ENCODE measurements around the gene NAPEPLD.
"Not testable (repeated sequence)": the region's sequence is repeated elsewhere in the genome, so short reads cannot be mapped to it uniquely, and the experiment has no call there.

NAPEPLD gene

GRCh38 chr7:103144754-103145153 is 4.1 kb downstream of the NAPEPLD start:
- not testable (repeated sequence) for DNase-seq (ENCODE audit: low read depth in 2 of 2)

DNA sequence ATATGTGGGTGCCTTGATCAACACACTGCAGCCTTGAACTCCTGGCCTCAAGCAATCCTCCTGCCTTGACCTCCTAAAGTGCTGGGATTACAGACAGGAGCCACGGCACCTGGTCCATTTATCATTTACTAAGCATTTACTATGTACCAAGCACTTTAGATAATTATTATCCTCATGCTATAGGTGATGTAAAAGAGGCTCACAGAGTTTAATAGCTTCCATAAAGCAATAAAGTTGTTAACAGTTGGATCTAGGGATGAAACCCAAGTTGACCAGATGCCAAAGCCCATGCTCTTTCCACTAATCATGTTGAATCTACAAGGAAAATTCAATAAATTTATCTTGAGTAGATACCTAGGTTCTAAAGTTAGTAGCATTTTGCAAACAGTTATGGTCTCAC is 5.0 kb downstream of the NAPEPLD start:
- DNase-seq (ENCODE audit: low read depth in 2 of 2), result no peak

- no peak for DNase-seq (ENCODE audit: low read depth in 2 of 2)
These were observed 6.4 kb downstream of the NAPEPLD start for GRCh38 chr7:103142494-103142893.

DNA sequence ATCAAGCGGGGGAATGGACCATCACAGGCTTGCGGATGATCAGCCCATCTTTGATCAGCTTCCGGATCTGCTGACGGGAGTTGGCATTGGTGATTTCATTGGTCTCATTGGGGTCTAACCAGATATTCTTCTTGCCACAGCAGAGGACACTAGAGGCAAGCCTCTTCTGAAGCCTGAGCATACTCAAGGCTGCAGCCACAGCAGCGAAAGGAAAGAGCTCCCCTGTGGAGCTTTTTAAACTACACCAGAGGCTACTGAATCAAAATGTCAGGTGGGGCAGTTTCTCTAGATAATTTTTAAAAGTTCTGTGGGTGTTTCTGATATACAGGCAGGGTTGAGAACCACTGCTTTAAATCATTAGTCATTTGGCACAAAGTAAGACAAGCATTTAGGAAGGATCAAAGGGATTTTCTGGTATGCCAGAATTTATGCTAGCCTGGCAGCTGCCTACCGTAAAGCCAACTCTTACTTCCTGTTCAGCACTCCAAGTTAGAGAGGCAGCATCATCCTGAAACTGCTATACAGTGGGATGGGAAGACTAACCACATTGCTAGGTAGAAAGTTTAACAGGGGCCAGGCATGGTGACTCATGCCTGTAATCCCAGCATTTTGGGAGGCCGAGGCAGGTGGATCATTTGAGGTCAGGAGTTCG is 7.0 kb downstream of the NAPEPLD start:
- no peak for DNase-seq (ENCODE audit: low read depth in 2 of 2)

GRCh38 chr7:103140685-103141084 is 8.2 kb downstream of the NAPEPLD start:
- DNase-seq (ENCODE audit: low read depth in 2 of 2), result no peak

DNA sequence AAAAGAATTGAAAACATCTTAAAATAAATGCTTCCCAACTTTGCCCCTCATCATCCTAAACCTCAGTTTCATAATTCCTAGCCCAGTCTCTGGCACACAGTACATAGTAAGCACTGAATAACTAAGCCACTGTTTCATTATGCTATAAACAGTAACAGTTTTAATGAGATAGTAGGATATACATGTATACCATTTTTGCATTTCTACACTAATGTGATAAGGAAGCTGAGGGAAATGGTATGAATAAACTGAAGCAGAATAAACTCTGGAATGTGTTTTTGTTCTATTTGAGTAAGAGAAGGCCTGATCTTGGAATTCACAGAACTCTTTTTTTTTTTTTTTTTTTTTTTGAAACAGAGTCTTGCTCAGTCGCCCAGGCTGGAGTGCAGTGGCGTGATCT is 8.8 kb downstream of the NAPEPLD start:
- DNase-seq (ENCODE audit: low read depth in 2 of 2), result no peak

GRCh38 chr7:103134836-103135554 is 13.9 kb downstream of the NAPEPLD start:
- no peak for DNase-seq (ENCODE audit: low read depth in 2 of 2)

- no peak for DNase-seq (ENCODE audit: low read depth in 2 of 2)
These were observed 15.8 kb downstream of the NAPEPLD start for GRCh38 chr7:103132995-103133688.

DNA sequence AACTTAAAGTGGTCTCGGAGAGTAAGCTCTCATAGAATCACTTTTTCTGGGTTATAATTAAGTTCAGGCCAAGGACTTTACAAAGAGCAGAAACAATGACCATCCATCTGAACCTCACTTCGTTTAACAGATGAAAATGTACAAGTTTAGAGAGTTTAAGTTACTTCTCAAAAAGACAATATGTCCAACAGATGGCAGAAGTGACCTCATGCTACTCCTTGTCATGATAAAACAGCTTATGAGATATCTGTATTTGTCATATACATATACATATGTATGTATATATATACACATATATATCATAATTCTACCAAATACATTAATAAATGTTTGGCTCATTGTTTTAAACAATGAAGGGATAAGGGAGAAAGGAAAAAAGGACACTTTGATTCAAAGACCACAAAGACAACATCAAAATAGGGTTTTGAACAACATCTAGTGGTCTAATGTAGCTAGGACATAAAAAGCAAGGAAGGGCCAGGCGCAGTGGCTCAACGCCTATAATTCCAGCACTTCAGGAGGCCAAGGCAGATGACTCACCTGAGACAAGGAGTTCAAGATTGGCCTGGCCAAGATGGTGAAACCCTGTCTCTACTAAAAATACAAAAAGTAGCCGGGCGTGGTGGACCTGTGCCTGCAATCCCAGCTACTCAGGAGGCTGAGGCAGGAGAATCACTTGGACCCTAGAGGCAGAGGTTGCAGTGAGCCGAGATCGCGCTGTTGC is 17.8 kb downstream of the NAPEPLD start:
- DNase-seq (ENCODE audit: low read depth in 2 of 2), result no peak

DNA sequence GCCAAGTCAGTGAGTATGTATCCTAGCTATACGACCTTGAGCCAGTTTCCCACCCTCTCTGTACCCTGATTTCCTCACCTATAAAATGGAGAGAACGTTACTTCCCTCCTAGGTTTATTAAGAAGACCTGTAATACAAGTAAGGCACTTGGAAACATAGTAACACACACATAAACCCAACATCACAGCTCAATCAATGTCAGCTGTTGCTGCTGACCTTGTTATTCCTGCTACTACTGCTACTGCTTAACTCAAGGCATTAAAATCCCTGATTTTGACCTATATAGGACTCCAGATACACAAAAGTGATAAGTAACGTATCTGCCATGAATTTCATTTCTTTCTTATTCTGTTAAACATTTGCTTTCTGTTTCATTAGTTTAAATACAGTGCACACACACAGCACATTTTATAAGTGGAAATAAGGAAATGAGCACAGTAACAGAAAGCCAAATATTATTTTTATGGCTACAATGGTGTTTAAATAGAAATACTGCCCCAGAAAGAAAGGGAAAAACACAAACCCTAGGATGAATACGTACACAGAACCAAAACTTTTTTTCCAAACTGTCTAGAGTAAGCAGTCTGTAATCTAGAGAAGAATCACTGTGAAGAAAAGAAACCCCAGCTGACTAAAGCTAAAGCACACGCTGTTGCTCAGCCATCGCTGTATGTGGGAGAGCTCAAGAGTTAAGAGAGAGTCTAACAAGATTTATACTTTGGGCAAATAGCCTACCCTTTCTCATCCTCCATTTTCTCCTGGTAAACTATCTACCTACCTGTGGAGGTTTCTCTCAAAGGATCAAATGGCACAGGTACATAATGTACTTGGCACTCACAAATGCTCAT is 19.0 kb downstream of the NAPEPLD start:
- DNase-seq (ENCODE audit: low read depth in 2 of 2), result no peak

DNA sequence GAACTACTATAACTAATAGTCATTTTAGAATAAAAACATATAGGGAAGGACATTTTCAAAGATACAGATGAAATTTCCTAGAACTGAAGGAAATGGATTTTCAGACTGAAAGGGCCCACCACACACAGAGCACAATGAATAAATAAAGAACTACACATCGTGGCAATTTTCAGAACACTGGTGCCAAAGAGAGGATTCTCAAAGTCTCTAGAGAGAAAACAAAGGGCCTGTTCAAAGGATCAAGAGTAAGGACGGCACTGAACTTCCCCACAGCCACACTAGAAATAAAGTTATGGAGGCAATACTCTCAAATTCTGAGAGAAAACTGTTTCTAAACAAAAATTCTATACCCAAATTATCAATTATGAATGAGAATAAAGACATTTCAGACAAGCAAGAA is 21.9 kb downstream of the NAPEPLD start:
- DNase-seq (ENCODE audit: low read depth in 2 of 2), result no peak

GRCh38 chr7:103124429-103124979 is 24.4 kb downstream of the NAPEPLD start:
- DNase-seq (ENCODE audit: low read depth in 2 of 2), result no peak

DNA sequence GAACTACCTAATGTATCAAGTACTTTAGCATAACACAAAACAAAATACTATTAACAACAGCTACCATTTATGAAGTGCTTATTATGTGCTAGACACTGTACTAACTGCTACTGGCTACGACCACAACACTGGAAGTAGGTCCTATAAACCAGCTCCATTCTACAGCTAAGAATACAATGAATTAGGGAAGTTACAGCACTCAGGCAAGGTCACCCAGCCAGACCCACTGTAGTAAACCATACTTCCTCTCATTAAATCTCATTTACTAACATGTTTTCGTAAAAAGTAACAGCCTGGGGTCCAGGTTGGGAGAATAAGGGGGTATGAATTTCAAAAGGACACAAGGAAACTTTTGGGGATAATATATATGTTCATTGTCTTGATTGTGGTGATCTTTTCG is 25.4 kb downstream of the NAPEPLD start:
- DNase-seq (ENCODE audit: low read depth in 2 of 2), result no peak

DNA sequence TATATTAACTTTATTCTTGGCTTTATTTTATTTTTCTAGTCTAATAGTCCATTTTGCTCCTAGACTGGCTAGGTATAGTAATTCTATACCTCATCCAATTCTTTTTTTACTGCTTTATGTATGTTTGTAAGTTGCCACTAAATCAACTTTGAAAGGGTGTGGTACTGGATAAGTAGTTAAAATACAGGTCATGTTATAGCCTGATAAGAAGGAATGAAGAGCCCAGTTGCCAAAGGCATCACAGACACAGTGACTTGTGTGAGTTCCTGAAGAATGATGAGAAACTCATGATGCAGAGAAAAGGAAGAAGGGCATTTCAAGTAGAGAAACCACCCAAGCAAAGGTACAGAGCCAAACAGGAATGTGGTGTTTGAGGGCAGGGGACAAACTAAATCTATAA is 27.3 kb downstream of the NAPEPLD start:
- no peak for DNase-seq (ENCODE audit: low read depth in 2 of 2)

DNA sequence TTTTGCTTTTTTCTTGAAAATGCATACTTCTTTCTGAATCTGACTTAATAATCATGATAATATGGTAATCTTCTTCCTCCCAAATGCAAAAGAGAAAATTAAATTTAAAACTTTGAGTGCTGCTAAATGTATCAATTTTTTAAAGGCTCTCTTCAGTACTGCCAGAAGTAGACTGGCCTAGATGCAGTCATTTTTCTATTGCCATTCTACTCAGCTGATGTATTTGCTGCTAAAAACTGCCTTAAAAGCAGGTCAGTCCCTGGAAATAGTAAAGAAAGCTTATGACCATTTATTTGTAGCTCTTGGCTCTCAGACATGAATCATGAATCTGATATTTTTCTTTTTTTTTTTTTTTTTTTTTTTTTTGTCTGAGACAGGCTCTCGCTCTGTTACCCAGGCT is 28.5 kb downstream of the NAPEPLD start:
- no peak for DNase-seq (ENCODE audit: low read depth in 2 of 2)

DNA sequence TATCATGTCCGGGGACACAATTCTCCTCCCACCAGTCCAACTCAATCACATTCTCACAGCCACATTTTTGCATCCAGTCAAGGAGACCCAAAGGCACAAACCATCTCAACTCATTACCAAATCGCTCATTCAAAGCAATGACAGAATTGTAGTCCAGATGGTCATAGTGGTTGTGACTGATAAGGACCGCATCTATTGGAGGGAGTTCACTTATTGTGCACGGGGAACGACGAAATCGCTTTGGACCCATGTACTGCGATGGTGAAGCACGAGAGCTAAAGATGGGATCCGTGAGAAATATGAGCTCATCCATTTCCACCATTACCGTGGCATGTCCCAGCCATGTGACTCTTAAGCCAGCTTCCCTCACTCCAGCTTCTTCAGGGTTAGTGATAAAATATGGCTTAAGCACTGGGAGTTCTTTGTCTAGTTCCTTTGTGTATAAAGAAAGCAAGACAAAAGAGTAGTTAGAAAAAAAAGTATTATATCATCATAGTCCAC is 29.1 kb downstream of the NAPEPLD start:
- no peak for DNase-seq (ENCODE audit: low read depth in 2 of 2)

GRCh38 chr7:103117465-103117864 is 31.4 kb downstream of the NAPEPLD start:
- no peak for DNase-seq (ENCODE audit: low read depth in 2 of 2)

- no peak for DNase-seq (ENCODE audit: low read depth in 2 of 2)
These were observed 31.9 kb downstream of the NAPEPLD start for GRCh38 chr7:103116991-103117390.

DNA sequence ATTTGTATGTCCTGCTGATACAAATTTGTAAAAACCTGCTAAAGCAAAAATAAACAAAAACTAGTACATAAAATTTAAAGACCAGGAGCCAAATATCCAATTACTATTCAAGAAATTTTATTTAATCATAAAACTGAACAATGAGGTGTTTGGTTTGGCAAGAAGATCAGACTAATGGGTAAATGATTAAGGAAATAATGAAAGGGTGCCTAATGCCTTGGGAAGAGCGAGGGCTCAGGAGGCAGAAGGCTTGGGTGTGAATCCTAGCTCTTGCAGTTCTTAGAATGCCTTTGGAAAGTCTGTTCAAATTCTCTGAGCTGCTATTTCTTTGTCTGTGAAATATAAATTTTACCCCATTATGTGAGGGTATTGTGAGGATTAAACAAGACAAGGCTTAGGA is 32.4 kb downstream of the NAPEPLD start:
- no peak for DNase-seq (ENCODE audit: low read depth in 2 of 2)

GRCh38 chr7:103115771-103116170 is 33.1 kb downstream of the NAPEPLD start:
- DNase-seq (ENCODE audit: low read depth in 2 of 2), result no peak

DNA sequence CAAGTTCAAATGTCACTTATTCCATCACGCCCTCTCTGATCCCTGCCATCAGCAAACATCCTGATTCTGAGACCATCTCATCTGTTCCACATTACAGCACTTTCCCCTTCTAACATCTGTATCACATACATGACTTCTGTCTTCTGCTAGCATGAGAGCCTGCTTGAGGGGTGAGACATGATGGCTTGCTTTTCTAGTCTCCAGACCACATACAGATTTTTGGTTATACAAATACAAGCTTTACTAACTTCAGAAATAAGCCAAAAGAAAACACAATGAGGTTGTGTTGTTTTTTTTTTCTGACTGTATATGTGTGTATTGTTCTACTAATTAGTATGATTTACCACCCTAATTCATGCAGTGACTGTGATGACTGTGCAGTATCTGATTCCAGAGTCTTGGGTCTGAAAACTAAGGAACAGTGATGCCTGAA is 34.3 kb downstream of the NAPEPLD start:
- DNase-seq (ENCODE audit: low read depth in 2 of 2), result no peak

Measured in stimulated activated CD8-positive, alpha-beta memory T cell treated with anti-CD3 and anti-CD28 coated beads, Interleukin-2, amount 100 ng/mL, for 1 hour (primary cell).